ENCODE measurements around the gene RASIP1.

The RASIP1 gene

DNA sequence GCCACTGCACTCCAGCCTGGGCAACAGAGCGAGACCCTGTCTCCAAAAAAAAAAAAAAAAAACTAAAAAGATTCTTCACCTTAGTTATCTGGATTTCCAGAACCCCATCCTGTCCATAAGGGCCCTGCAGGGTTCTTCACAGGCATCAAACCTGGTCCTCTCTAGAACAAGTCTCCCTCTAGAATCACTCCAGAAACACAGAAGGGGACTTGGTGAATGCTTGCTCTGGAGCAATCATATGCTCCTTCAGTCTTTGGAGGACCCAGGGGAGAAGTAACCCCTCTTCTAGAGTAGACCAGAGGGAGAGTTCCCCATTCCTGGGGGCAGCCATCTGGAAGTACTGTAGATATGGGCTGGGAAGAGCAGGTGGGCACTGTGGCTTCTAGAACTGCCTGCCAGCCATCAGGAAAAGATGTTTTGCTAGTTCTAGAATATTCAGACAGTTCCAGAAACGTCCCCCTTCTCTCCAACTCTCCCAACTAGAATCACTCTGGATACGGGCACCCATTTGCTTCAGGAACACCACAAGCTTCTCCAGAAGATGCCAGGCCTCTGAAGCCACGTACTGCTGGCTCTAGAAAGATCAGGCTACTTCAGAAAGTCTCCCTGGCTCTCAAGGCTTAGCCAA lies 9.3 kb upstream of the RASIP1 start:
- POLR2A ChIA-PET: no interaction called here
- CTCF ChIA-PET: interaction anchor here (1.4 kb wide), 1 partner anchor 11 kb away, joined by 3 read pairs; no protein-coding TSS in a partner anchor
- no peak for TF ChIP-seq CTCF (IDR thresholded peaks at IDR 0.05; ENCODE audit: control extremely low read depth, extremely low read depth, low read depth, missing control alignments)
- no peak for DNase-seq (ENCODE audit: extremely low spot score)

- no peak for TF ChIP-seq CTCF (IDR thresholded peaks at IDR 0.05; ENCODE audit: control extremely low read depth, extremely low read depth, low read depth, missing control alignments)
- DNase-seq (ENCODE audit: extremely low spot score): peak; percentile 74
- ChIA-PET POLR2A (interaction anchor here (0.6 kb wide), 2 partner anchors 41 to 381 kb away, joined by 3 to 4 read pairs; no protein-coding TSS in a partner anchor), CTCF (interaction anchor here (1.1 to 1.8 kb wide), 3 partner anchors 41 to 95 kb away, joined by 3 to 6 read pairs (median 4); no protein-coding TSS in a partner anchor)
Measured at GRCh38 chr19:48746738-48747575, 6.5 kb upstream of the RASIP1 start, which contains the start of gene IZUMO1. Gene IZUMO1 (minus strand): TSS chr19:48746909. CDS start chr19:48745859, 1,050 bp downstream.

GRCh38 chr19:48746110-48746509 lies 5.7 kb upstream of the RASIP1 start:
- POLR2A ChIA-PET: no interaction called here
- CTCF ChIA-PET: interaction anchor here (1.1 to 1.8 kb wide), 3 partner anchors 42 to 96 kb away, joined by 3 to 6 read pairs (median 4); no protein-coding TSS in a partner anchor
- no peak for DNase-seq (ENCODE audit: extremely low spot score)
- TF ChIP-seq CTCF (IDR thresholded peaks at IDR 0.05; ENCODE audit: control extremely low read depth, extremely low read depth, low read depth, missing control alignments): no peak

DNA sequence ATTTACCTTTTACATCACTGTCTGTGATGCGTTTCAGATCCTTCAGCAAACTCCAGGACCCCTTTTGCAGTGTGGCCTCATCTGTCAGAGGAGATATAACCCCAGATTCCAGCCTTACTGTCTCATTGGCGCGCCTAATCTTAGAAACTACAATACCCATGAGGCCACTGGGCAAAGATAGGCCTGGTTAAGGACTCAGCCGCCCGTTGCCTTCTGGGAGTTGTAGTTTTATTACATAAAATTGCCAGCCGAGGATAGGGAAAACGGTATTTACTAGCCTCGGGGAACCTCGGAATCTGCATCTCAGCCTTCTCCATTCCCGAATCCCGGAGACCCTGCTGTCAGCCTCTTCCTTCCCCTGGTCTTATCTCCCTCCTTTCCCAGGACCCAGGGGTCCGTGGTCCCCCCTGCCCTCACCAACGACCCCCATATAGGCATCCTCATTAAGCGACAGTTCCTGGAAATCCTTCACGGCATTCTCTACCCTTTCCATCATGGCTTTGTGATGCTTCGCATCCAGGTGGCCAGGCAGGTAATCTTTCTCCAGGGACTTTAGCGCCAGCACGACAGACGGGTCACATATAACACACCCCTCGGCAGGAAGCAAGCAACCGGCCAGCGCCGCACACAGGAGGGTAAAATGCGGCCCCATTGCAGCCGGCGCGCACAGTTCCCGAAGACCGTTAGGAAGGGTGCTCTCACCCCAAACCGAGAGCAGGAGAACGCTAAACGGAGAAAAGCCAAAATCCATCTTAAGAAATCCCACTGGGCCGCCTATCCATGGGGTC lies 5.0 kb upstream of the RASIP1 start:
- TF ChIP-seq CTCF (IDR thresholded peaks at IDR 0.05; ENCODE audit: control extremely low read depth, extremely low read depth, low read depth, missing control alignments): no peak
- POLR2A ChIA-PET: no interaction called here
- DNase-seq (ENCODE audit: extremely low spot score): peak; percentile 68
- CTCF ChIA-PET: interaction anchor here (1.2 to 1.9 kb wide), 2 partner anchors 70 to 99 kb away, joined by 3 to 6 read pairs; partner anchors contain the start of gene CA11

GRCh38 chr19:48742096-48742495 lies 1.7 kb upstream of the RASIP1 start:
- no peak for DNase-seq (ENCODE audit: extremely low spot score)
- no peak for TF ChIP-seq CTCF (IDR thresholded peaks at IDR 0.05; ENCODE audit: control extremely low read depth, extremely low read depth, low read depth, missing control alignments)
- POLR2A ChIA-PET: no interaction called here
- CTCF ChIA-PET: no interaction called here
